Right cardiac atrium (tissue), 5 donors: ENCODE measurements around the gene CYB5A. TPM values are rescaled to one million over a fixed set of nuclear protein-coding genes. Genes with fewer than 3 reads are reported as not detected.
"Not testable (repeated sequence)": the region's sequence is repeated elsewhere in the genome, so short reads cannot be mapped to it uniquely, and the experiment has no call there.

ENCODE experiments used
- ATAC-seq, 2 donors: fragments of 200-7000 bp; cut with Tn5 transposase; one replicate each; pipeline versions ENCODE4 v1.8.0 to v1.9.1; 2020; ENCODE audit warnings: moderate library complexity in 2 of 2, mild to moderate bottlenecking in 1 of 2
- DNase-seq, 3 donors: peaks; one replicate each; pipeline ENCODE4 v3.0.0-alpha.2; 2020
- H3K27ac ChIP-seq: one replicate; pipeline ENCODE4 v1.5.1; 2013; ENCODE audit warnings: mild to moderate bottlenecking, low read length, control low read depth, moderate library complexity
- H3K27me3 ChIP-seq: one replicate; pipeline ENCODE4 v1.6.1; 2013; ENCODE audit not compliant: control insufficient read depth, insufficient read depth
- H3K4me1 ChIP-seq: one replicate; pipeline ENCODE4 v1.6.1; 2013; ENCODE audit warnings: low read length; ENCODE audit not compliant: control insufficient read depth, insufficient read depth
- H3K4me3 ChIP-seq: one replicate; pipeline ENCODE4 v1.5.1; 2013; ENCODE audit warnings: low read length, control low read depth
- H3K9me3 ChIP-seq: one replicate; pipeline ENCODE4 v1.6.1; 2013; ENCODE audit warnings: low read length; ENCODE audit not compliant: control insufficient read depth
- WGBS: extraction: QIAGEN DNeasy Blood & Tissue Kit; methylation state at CpG from one replicate; pipeline ENCODE4 v1.1.7; 2013; 5-methylcytosine and 5-hydroxymethylcytosine counted together
- intact Hi-C, 4 donors: fragments of 100-400 bp; cut with DNase I; formaldehyde crosslinking; loops; one replicate each; pipeline versions ENCODE4 v1.11.0 to v1.14.0; 2022 to 2023
- polyA plus RNA-seq: library from polyadenylated mRNA; stranded (reverse); fragments of 200-250 nt; gene quantifications from one replicate; pipeline ENCODE4 v1.2.3, GENCODE V29; 2013
- total RNA-seq, 4 donors: library from RNA; stranded (reverse); fragmentation: NEBNext Ultra II Directional; extraction: Animal tissue kit (Norgen Biotek cat#: 25700); gene quantifications; one replicate each; pipeline ENCODE4 v1.2.1, GENCODE V29; 2021
- donor health status: healthy with polysubstance abuse.
- donor health status: DM: no; HTN: yes; CAD: no.
- donor health status: DM: no; HTN: no; CAD: no.
- donor health status: DM: no; HTN: yes; CAD: no; lungs with severe emphysema.
- donor health status: DM: yes; HTN: yes; CAD: no.

CYB5A gene
- total and polyA plus RNA-seq, 5 donors, result 40.4 to 91.8 (median 53.1) TPM

DNA sequence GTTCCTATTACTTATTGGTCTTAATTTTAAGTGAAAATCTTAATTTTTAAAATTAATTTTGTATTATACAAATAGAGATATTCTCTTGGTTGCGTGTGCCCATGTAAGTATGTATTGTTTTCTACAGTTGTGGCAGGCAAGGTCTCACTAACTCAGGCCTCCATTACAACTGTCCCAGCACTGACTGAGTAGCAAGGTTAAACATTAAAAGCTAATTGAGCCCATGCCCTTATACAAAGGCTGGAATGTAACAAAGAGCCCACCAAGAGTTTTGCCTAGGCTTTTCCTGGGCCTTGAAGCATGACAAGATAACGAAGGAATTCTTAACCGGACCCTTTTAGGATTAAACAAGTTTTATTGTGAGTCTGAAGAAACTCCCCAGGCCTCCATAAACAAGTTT is 35.0 kb upstream of the CYB5A start:
- DNase-seq, H3K27me3 ChIP-seq, H3K9me3 ChIP-seq, intact Hi-C loops, H3K4me3 ChIP-seq, ATAC-seq, H3K4me1 ChIP-seq, H3K27ac ChIP-seq: not testable (repeated sequence)
- 89% methylated on average over 3 of the region's 3 CpGs for WGBS

DNA sequence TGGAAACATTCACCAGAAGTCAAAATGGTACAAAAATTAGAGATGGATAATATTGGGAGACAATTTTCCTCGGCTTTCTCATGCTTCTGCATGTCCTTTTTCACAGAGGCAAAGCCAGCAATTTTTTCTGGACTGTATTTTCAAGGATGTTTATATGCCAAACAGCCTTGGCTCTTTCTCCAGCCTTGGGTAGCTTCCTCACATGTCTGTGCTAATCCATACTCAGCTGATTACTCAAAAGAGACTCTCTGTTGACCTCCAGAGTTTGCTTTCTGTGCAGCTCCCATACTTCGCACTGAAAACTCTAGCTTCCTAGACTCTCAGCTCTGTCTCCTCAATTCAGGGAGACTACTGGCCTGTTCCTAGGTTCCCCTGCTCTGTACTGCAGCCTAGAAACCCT is 34.5 kb upstream of the CYB5A start:
- 81% methylated on average over 2 of the region's 2 CpGs for WGBS
- no peaks in the 10 kb centered on the region for H3K4me1 ChIP-seq
- ATAC-seq, result no peak
- no peak for DNase-seq
- no peaks in the 10 kb centered on the region for H3K9me3 ChIP-seq
- H3K27ac ChIP-seq, result no peak overlapping the region
- no peak overlapping the region for H3K4me3 ChIP-seq
- intact Hi-C loops, result no loop called here
- no peaks in the 10 kb centered on the region for H3K27me3 ChIP-seq

DNA sequence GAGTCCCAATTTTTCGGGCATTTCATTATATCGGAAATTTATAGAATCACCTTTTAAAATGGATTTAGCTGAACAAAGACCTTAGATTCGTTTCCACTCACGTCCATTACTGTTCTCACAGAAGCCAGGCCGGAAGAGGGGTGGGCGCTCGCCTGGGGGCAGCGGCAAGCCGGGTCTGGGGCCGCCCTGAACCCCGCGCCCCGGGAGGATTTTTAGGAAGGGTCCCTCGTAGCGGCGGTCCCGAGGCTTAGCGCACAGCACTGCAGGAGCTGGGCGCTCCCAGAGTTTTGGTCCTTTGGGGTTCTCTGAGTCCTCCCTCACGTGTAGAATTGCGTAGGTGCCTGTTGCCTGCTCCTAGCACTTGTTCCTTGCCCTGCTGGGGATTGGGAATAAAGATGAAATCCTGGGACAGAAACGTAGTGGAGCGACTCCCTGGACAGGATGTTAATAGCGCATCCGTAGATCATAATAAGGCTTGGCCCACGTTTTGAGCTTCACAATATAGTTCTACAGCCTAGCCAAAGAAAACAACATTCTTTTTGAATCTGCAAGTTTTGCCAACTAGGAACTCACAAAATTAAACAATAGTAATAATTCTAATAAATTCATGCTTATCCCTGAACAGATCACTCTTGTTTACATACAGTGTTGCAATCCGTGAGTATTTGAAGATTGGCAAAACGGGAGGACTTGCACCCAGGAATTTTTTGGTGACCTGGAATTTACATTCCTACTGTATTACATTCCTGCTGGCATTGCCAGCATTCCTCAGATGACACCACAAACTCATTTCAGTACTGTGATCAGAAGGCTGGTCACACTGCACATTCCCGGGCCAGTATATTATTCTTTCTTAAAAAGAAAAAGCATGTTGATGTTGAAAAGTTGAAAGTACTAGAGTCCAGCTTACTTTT is 24.8 kb upstream of the CYB5A start:
- Histone ChIP-seq H3K4me1 (no peaks in the 10 kb centered on the region), H3K27me3 (no peaks in the 10 kb centered on the region), H3K4me3 (no peak overlapping the region), H3K27ac (no peak overlapping the region), H3K9me3 (no peaks in the 10 kb centered on the region)
- ATAC-seq (no peak), DNase-seq (peak in 1 of 3 donors; percentile 31)
- intact Hi-C loops, result no loop called here
- WGBS, result 80% methylated on average over 29 of the region's 29 CpGs

DNA sequence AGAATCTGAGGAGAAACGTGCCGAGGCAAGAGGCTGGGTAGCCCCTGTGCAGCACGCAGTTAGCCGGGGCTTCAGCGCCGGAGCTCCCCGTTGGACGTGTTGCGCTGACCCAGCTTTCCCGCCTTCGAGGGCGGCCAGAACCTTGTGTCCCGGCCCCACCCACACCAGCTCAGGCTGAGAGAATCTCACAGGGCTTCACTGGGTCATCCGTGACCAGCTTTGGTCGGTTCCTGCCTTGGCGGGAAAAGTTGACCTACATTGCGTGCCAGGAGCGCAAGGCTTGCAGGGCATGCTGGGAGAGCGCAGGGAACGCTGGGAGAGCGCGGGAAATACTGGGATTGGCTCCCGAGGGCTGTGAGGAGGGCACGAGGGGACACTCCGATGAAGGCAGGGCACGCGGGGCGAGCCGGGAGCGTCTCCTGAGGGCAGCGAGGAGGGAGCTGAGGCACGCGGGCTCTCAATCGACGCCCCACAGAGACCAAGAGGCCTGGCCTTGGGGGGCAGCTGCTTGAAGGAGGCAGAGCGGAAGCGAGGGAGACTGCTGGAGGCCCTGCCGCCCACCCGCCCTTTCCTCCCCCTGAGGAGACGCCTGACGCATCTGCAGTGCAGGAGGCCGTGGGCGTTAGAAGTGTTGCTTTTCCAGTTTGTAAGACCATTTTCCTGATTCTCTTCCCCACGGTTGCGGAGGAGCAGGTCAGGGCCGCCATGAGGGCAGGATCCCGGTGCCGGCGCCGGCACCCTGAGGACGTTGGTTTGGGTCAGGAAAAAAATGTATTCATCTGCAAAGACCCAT is 23.9 kb upstream of the CYB5A start, which contains the start of gene C18orf63:
C18orf63 (plus strand) TSS at position 376 of the 793 bp plus-strand sequence. CDS start 2,027 bp downstream, outside the sequence.
- H3K27ac ChIP-seq, result no peak within 1 kb of the TSS
- ATAC-seq, result no peak
- H3K9me3 ChIP-seq, result no peaks in the 10 kb centered on the region
- no peaks in the 10 kb centered on the region for H3K27me3 ChIP-seq
- H3K4me1 ChIP-seq, result no peaks in the 10 kb centered on the region
- WGBS, result 96% methylated on average over 51 of the region's 51 CpGs
- H3K4me3 ChIP-seq, result no peak within 1 kb of the TSS
- intact Hi-C loops, result no loop called here
- DNase-seq, result peak in 1 of 3 donors; percentile 46

DNA sequence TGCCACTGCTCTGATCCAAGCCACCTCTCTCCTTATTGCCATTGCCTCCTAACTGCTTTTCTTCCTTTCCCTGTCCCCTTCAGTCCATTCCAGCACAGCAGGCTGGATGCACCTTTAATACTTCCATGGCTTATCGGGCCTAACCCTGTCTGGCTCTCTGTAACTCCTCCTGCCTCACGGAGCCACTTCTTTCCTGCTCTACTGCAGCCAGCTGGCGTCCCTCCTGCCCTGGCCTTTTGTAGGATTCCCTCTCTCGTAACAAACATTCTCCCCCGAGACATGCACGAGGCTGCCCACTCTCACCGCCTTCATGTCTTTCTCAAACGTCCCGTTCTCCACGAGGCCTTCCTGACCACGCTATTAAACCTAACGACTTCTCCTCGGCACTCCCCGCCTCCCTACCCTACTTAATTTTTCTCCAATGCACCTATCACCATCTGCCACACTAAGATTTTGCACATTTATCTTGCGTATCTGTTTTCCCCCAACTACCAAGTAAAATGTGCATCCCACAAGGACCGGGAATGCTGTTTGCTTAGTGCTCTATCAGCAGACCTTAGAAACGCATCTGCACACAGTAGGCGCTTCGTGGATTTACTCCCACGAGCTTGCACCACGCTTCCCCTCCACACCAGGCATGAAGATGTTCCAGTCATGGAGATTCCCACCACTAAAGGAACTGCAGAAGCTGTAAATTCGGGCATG is 23.1 kb upstream of the CYB5A start:
- DNase-seq, result no peak
- no peak overlapping the region for H3K27ac ChIP-seq
- ATAC-seq, result no peak

DNA sequence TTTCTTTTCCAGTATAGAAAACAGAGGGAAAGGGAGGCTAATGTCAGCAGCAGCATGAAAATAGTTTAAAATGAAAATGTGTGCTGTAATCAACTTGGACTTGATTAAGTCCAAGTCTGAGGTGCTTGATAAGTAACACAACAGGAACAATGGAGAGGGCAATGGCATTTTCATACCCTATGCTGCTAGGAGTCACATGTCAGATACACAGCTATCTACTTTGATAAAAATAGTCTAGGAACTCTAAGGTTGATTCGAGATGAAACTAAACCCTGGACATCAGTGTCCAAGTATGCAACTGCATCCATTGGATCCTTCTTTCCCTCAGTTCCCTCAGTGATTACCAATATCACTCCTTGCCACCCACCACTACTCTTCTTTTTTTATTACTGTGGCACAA is 19.2 kb upstream of the CYB5A start:
- Histone ChIP-seq H3K27me3 (no peaks in the 10 kb centered on the region), H3K4me1 (no peaks in the 10 kb centered on the region), H3K4me3 (no peak overlapping the region), H3K27ac (no peak overlapping the region), H3K9me3 (no peaks in the 10 kb centered on the region)
- WGBS, result 43% methylated on average over 1 of the region's 1 CpG
- no peak for ATAC-seq
- intact Hi-C loops, result no loop called here
- DNase-seq, result no peak

More for the DNA sequence above, 23.1 kb upstream of the CYB5A start:
- Histone ChIP-seq H3K27me3 (no peaks in the 10 kb centered on the region), H3K4me3 (no peak overlapping the region), H3K9me3 (no peaks in the 10 kb centered on the region), H3K4me1 (no peaks in the 10 kb centered on the region)
- intact Hi-C loops, result no loop called here
- 81% methylated on average over 22 of the region's 22 CpGs for WGBS

DNA sequence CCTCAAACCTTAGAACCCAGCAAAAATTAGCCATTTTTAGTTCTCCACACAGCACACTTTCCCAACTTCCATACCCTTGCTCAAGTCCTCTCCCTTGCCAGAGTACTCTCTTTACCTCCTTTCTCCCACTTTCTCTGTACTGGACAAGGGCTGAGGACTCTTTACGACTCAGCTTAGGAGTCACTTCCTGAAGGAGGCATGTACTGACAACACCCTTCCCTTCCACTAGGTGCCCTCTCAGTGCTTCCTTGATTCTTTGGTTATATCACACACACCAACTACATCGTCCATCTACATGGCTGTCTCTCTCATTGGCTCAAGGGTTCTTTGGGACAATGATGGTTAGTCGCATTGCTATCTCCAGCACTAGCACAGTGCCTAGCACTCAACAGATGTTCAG is 18.6 kb upstream of the CYB5A start:
- 31% methylated on average over 3 of the region's 3 CpGs for WGBS
- intact Hi-C loops, result no loop called here
- no peaks in the 10 kb centered on the region for H3K27me3 ChIP-seq
- no peak overlapping the region for H3K27ac ChIP-seq
- no peak overlapping the region for H3K4me3 ChIP-seq
- no peaks in the 10 kb centered on the region for H3K9me3 ChIP-seq
- ATAC-seq (peak; percentile 64 to 73), DNase-seq (no peak)
- no peaks in the 10 kb centered on the region for H3K4me1 ChIP-seq

DNA sequence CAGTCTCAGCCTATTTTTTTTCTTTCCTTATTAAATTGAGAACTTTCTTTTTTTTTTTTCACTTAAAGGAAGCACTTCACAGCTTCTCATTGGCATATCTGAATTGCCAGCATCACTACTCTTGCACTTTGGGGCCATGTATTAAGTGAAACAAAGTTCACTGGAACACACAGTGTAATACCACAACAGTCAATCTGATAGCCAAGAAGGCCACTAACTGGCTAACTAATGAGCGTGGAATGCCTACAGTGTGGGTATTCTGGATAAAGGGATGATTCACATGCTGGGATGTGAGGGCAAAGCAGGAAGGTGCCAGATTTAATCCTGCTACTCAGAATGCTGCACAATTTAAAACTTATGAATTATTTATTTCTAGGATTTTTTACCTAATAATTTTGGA is 12.2 kb upstream of the CYB5A start:
- WGBS, result 92% methylated on average over 1 of the region's 1 CpG

DNA sequence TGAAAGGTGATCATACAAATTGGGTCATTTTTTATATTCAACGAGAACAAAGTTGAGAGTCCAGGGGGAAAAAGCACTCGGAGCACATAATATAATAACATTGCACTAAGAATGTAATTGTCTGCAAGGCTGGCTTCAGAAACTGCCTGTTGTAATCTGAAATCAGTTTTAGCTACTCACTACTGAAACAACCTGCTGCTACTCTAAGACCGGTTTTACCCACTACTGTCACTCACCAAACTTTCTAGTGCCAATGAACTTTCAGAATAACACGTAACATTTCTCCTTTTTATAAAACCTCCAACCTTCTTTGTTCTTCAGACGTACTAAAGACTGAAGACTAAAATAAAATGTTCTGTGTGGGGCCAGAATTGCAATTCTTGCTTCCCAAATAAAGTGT is 11.5 kb upstream of the CYB5A start:
- intact Hi-C loops, result no loop called here
- no peaks in the 10 kb centered on the region for H3K27me3 ChIP-seq
- ATAC-seq (no peak), DNase-seq (no peak)
- H3K4me3 ChIP-seq, result no peak overlapping the region
- no peak overlapping the region for H3K27ac ChIP-seq
- H3K9me3 ChIP-seq, result no peaks in the 10 kb centered on the region
- H3K4me1 ChIP-seq, result no peaks in the 10 kb centered on the region
- 84% methylated on average over 5 of the region's 5 CpGs for WGBS

More for the DNA sequence above, 12.2 kb upstream of the CYB5A start:
- no peaks in the 10 kb centered on the region for H3K9me3 ChIP-seq
- no peaks in the 10 kb centered on the region for H3K4me1 ChIP-seq
- DNase-seq (no peak), ATAC-seq (no peak)
- no peaks in the 10 kb centered on the region for H3K27me3 ChIP-seq
- H3K27ac ChIP-seq, result no peak overlapping the region
- no peak overlapping the region for H3K4me3 ChIP-seq
- intact Hi-C loops, result no loop called here

DNA sequence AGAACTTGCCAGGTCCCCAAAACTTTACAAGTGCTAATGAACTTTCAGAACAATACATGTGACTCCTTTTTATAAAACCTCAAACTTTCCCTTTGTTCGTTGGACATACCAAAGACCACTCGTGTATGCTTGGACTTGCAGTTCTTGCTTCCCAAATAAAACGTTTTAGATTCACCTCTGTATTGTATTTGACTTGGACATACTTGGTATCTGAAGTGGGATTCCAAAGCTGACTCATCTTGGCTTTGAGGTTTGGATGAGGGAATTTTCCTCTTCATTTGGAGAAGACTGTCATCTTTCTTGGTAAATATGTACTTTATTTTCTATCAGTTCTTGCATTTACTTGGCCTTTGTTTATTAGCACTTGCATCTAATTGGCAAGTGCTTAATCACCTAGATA is 8.0 kb upstream of the CYB5A start:
- ATAC-seq (no peak), DNase-seq (no peak)
- Histone ChIP-seq H3K27ac (no peak overlapping the region), H3K9me3 (no peaks in the 10 kb centered on the region), H3K4me1 (no peaks in the 10 kb centered on the region), H3K27me3 (no peaks in the 10 kb centered on the region), H3K4me3 (no peak overlapping the region)
- WGBS, result 70% methylated on average over 3 of the region's 3 CpGs
- intact Hi-C loops, result no loop called here

DNA sequence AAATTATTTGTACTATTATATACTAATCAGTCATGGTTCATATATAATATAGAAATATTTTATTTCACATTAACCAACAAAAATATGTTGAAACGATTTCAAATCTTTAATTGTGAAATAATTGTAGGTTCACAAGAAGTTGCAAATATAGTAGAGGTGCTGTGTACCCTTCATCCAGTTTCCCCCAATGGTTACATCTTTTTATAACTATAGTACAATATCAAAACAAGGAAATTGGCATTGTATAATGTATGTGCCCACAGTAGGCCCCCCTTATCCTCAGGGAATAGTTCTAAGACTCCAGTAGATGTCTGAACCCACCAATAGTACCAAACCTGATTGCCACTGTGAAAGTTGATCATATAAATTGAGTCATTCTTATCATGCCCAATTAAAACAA is 7.4 kb upstream of the CYB5A start:
- Histone ChIP-seq H3K27me3 (no peaks in the 10 kb centered on the region), H3K4me1 (no peaks in the 10 kb centered on the region), H3K4me3 (no peak overlapping the region), H3K9me3 (no peaks in the 10 kb centered on the region), H3K27ac (no peak overlapping the region)
- intact Hi-C loops, result no loop called here
- DNase-seq (no peak), ATAC-seq (no peak)
- 86% methylated on average over 1 of the region's 1 CpG for WGBS
